Measurements from ENCODE around the gene CREBRF.

DNA sequence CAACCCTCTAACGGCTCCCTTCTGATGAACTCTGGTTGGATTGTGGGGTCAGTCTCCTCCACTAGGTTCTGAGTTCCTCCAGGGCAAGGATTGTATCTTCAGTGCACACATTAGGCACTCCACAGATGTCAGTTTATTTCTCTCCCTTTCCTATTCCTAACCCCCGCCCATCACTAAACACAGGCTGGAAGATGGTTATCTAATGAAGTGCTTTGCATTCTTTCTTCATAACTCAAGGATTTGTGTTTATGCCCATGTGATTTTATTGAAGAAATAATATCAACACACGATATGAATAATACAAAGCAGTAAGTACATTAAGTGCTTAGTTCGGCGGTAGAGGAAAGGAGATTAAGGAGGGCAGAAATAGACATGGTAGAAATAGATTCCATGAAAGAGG, 4.4 kb upstream of the CREBRF start:
- no peak for TF ChIP-seq GATA2 (IDR thresholded peaks at IDR 0.05; ENCODE audit: low read depth, low read length)
- TF ChIP-seq GATA3 (IDR thresholded peaks at IDR 0.05; ENCODE audit: low read depth, low read length): no peak
